ENCODE results near the gene MPO.

DNA sequence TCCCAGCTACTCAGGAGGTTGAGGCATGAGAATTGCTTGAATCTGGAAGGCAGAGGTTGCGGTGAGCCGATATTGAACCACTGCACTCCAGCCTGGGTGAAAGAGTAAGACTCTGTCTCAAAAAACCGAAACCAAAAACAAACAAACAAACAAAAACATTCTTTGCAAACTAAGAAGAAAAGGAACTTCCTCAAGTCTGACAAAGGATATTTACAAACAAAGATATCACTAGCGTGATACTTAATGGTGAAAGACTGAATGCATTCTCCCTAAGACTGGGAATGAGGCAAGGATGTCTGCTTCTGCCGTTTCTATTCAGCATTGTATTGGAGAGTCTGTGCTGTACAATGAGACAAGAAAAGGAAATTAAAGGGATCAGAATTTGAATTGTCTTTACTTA lies 10.5 kb upstream of the MPO start:
- TF ChIP-seq, protein P1, sequence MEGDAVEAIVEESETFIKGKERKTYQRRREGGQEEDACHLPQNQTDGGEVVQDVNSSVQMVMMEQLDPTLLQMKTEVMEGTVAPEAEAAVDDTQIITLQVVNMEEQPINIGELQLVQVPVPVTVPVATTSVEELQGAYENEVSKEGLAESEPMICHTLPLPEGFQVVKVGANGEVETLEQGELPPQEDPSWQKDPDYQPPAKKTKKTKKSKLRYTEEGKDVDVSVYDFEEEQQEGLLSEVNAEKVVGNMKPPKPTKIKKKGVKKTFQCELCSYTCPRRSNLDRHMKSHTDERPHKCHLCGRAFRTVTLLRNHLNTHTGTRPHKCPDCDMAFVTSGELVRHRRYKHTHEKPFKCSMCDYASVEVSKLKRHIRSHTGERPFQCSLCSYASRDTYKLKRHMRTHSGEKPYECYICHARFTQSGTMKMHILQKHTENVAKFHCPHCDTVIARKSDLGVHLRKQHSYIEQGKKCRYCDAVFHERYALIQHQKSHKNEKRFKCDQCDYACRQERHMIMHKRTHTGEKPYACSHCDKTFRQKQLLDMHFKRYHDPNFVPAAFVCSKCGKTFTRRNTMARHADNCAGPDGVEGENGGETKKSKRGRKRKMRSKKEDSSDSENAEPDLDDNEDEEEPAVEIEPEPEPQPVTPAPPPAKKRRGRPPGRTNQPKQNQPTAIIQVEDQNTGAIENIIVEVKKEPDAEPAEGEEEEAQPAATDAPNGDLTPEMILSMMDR (IDR thresholded peaks at IDR 0.05 in 2 of 3, conservative IDR thresholded peaks at IDR 0.05 in 1 of 3; ENCODE audit: borderline replicate concordance in 1 of 3, insufficient read depth in 1 of 3, low read depth in 2 of 3, low read length in 2 of 3): no peak
- no peak for TF ChIP-seq EZH2 (IDR thresholded peaks at IDR 0.05)
- TF ChIP-seq SIN3A (IDR thresholded peaks at IDR 0.05; ENCODE audit: low read depth): no peak
